Natural killer cell (primary cell): Measurements from ENCODE around the gene LYPD5. TPM values are rescaled to one million over a fixed set of nuclear protein-coding genes. Genes with fewer than 3 reads are reported as not detected.
"Not testable (repeated sequence)": the region's sequence is repeated elsewhere in the genome, so short reads cannot be mapped to it uniquely, and the experiment has no call there.

Experiments
- ATAC-seq, 3 donors: fragments of 150-1000 bp in 2 of 3; fragments of 200-7000 bp in 1 of 3; cut with Tn5 transposase; 1 replicate in 1 of 3; 2 replicates in 2 of 3; pipeline ENCODE4 v1.10.0; 2021; ENCODE audit warnings: mild to moderate bottlenecking in 2 of 3, moderate library complexity in 2 of 3
- DNase-seq, 2 donors: peaks; one replicate each; pipeline versions ENCODE4 v3.0.0 to v3.0.0-alpha.2; 2013 to 2021; ENCODE audit warnings: mixed read lengths in 1 of 2
- H3K27ac ChIP-seq: one replicate; pipeline ENCODE4 v1.5.1; 2013; ENCODE audit warnings: mild to moderate bottlenecking, low read length
- H3K27me3 ChIP-seq: one replicate; pipeline ENCODE4 v1.6.1; 2013; ENCODE audit warnings: low read length; ENCODE audit not compliant: control insufficient read depth, insufficient read depth
- H3K36me3 ChIP-seq: one replicate; pipeline ENCODE4 v1.6.1; 2013; ENCODE audit warnings: low read length; ENCODE audit not compliant: control insufficient read depth, insufficient read depth
- H3K4me1 ChIP-seq: one replicate; pipeline ENCODE4 v1.6.1; 2013; ENCODE audit warnings: low read length; ENCODE audit not compliant: control insufficient read depth, insufficient read depth
- H3K4me3 ChIP-seq: one replicate; pipeline ENCODE4 v1.5.1; 2013; ENCODE audit warnings: low read length
- H3K9me3 ChIP-seq: one replicate; pipeline ENCODE4 v1.6.1; 2013; ENCODE audit warnings: low read length; ENCODE audit not compliant: control insufficient read depth, insufficient read depth
- H3K27ac Mint-ChIP-seq, 2 donors: one replicate each; pipeline ENCODE4 v1.8.0; 2022; ENCODE audit warnings: mild to moderate bottlenecking in 2 of 2, mixed read lengths in 2 of 2, moderate library complexity in 1 of 2
- H3K27me3 Mint-ChIP-seq, 2 donors: one replicate each; pipeline ENCODE4 v1.8.0; 2022; ENCODE audit warnings: low read depth in 2 of 2, mixed read lengths in 2 of 2
- H3K36me3 Mint-ChIP-seq: one replicate; pipeline ENCODE4 v1.8.0; 2022; ENCODE audit warnings: mixed read lengths
- H3K4me1 Mint-ChIP-seq, 2 donors: one replicate each; pipeline ENCODE4 v1.8.0; 2022; ENCODE audit warnings: mixed read lengths in 2 of 2
- H3K4me3 Mint-ChIP-seq: one replicate; pipeline ENCODE4 v1.8.0; 2022; ENCODE audit warnings: mild to moderate bottlenecking, moderate library complexity, mixed read lengths
- H3K9me3 Mint-ChIP-seq, 2 donors: one replicate each; pipeline ENCODE4 v1.8.0; 2022; ENCODE audit warnings: mixed read lengths in 2 of 2
- CTCF ChIP-seq: fragments of 200-600 bp; IDR thresholded peaks from one replicate; pipeline ENCODE4 v1.8.0; 2022; ENCODE audit warnings: antibody characterized with exemption
- WGBS: methylation state at CpG from one replicate; pipeline ENCODE4 v1.1.7; 2013; ENCODE audit warnings: missing lambda C conversion rate; ENCODE audit not compliant: insufficient coverage; 5-methylcytosine and 5-hydroxymethylcytosine counted together
- intact Hi-C: fragments of 100-400 bp; cut with micrococcal nuclease; formaldehyde crosslinking; loops from one replicate; pipeline ENCODE4 v1.14.2; 2022
- total RNA-seq, 4 donors: library from RNA; stranded (reverse); fragments of 120-200 nt in 1 of 4; gene quantifications; one replicate each; pipeline versions ENCODE4 v1.2.3 to v1.2.4, GENCODE V29; 2013 to 2022

The LYPD5 gene
- total RNA-seq, 3 donors from 2014 or later (not counting 1 experiment from before 2014, with no cell fraction given) = not detected

GRCh38 chr19:43765109-43765876 is 37.0 kb downstream of the LYPD5 start:
- peak overlapping the region in 1 of 2 donors; percentile 69 for H3K27ac Mint-ChIP-seq
- H3K36me3 ChIP-seq = no peaks in the 10 kb centered on the region
- 57% methylated on average over 16 of the region's 16 CpGs for WGBS
- no peak overlapping the region for H3K4me3 Mint-ChIP-seq
- H3K4me1 ChIP-seq = peaks cover 37% of the 10 kb centered on the region
- H3K4me1 Mint-ChIP-seq = no peaks in the 10 kb centered on the region
- H3K9me3 ChIP-seq = no peaks in the 10 kb centered on the region
- no peaks in the 10 kb centered on the region for H3K9me3 Mint-ChIP-seq
- peak in 1 of 2 donors; percentile 78 for DNase-seq
- intact Hi-C loops = no loop called here
- no peak for TF ChIP-seq CTCF
- peak overlapping the region; percentile 83 for H3K27ac ChIP-seq
- no peaks in the 10 kb centered on the region for H3K36me3 Mint-ChIP-seq
- no peak overlapping the region for H3K4me3 ChIP-seq
- H3K27me3 ChIP-seq = no peaks in the 10 kb centered on the region
- peak; percentile 45 to 70 (median 57) for ATAC-seq
- H3K27me3 Mint-ChIP-seq = peaks cover 0 to 6% of the 10 kb centered on the region in 2 donors

GRCh38 chr19:43764684-43765083 is 37.6 kb downstream of the LYPD5 start:
- H3K4me1 ChIP-seq = peaks cover 37% of the 10 kb centered on the region
- H3K4me1 Mint-ChIP-seq, H3K4me3 ChIP-seq, H3K36me3 Mint-ChIP-seq, intact Hi-C loops, DNase-seq, H3K27me3 Mint-ChIP-seq, H3K9me3 Mint-ChIP-seq, H3K27me3 ChIP-seq, H3K36me3 ChIP-seq, H3K9me3 ChIP-seq, ATAC-seq, H3K4me3 Mint-ChIP-seq: not testable (repeated sequence)
- H3K27ac Mint-ChIP-seq = peak overlapping the region in 1 of 2 donors; percentile 69
- WGBS = 82% methylated on average over 8 of the region's 8 CpGs
- H3K27ac ChIP-seq = peak overlapping the region; percentile 83

GRCh38 chr19:43763473-43763939 is 38.7 kb downstream of the LYPD5 start:
- Histone ChIP-seq H3K27ac (no peak overlapping the region), H3K36me3 (no peaks in the 10 kb centered on the region), H3K4me3 (no peak overlapping the region), H3K9me3 (no peaks in the 10 kb centered on the region), H3K4me1 (peaks cover 37% of the 10 kb centered on the region), H3K27me3 (no peaks in the 10 kb centered on the region)
- WGBS = 63% methylated on average over 3 of the region's 3 CpGs
- Mint-ChIP-seq H3K4me1 (no peaks in the 10 kb centered on the region), H3K36me3 (no peaks in the 10 kb centered on the region), H3K27me3 (peaks cover 0 to 3% of the 10 kb centered on the region in 2 donors), H3K9me3 (no peaks in the 10 kb centered on the region), H3K27ac (no peak overlapping the region), H3K4me3 (no peak overlapping the region)
- intact Hi-C loops = no loop called here
- no peak for DNase-seq
- TF ChIP-seq CTCF = no peak
- ATAC-seq = no peak

GRCh38 chr19:43762814-43763213 is 39.4 kb downstream of the LYPD5 start:
- no peak for DNase-seq
- 95% methylated on average over 2 of the region's 3 CpGs for WGBS
- H3K4me1 Mint-ChIP-seq = no peaks in the 10 kb centered on the region

More at GRCh38 chr19:43762814-43763213, 39.4 kb downstream of the LYPD5 start:
- no peak overlapping the region for H3K4me3 Mint-ChIP-seq
- H3K27me3 Mint-ChIP-seq = peaks cover 0 to 3% of the 10 kb centered on the region in 2 donors
- H3K27ac ChIP-seq = no peak overlapping the region
- intact Hi-C loops = no loop called here
- H3K36me3 Mint-ChIP-seq = no peaks in the 10 kb centered on the region
- no peak overlapping the region for H3K4me3 ChIP-seq
- TF ChIP-seq CTCF = no peak
- H3K4me1 ChIP-seq = peaks cover 37% of the 10 kb centered on the region
- H3K9me3 ChIP-seq = no peaks in the 10 kb centered on the region
- H3K9me3 Mint-ChIP-seq = no peaks in the 10 kb centered on the region
- no peaks in the 10 kb centered on the region for H3K36me3 ChIP-seq
- ATAC-seq = no peak
- no peaks in the 10 kb centered on the region for H3K27me3 ChIP-seq
- H3K27ac Mint-ChIP-seq = no peak overlapping the region
